Vagina (tissue), 2 donors: ENCODE results near the gene TMEM183A.

Experiments used
- CTCF ChIP-seq, 3 experiments: fragments of 450-650 bp in 2 of 3; fragments of 200-600 bp in 1 of 3; sonication (generic) in 1 of 3; IDR thresholded peaks; one replicate each; pipeline ENCODE4 v1.5.1; 2017 to 2019; ENCODE audit warnings: antibody characterized with exemption in 3 of 3, mild to moderate bottlenecking in 2 of 3, moderate library complexity in 2 of 3
- POLR2AphosphoS5 ChIP-seq, 2 donors: sonication (generic); formaldehyde crosslinking; IDR thresholded peaks; one replicate each; pipeline ENCODE4 v1.9.0; 2017; ENCODE audit warnings: antibody characterized with exemption in 2 of 2, mild to moderate bottlenecking in 2 of 2, low read depth in 1 of 2; ENCODE audit not compliant: insufficient read depth in 1 of 2

- TF ChIP-seq POLR2AphosphoS5 (IDR thresholded peaks at IDR 0.05; ENCODE audit: insufficient read depth in 1 of 2, low read depth in 1 of 2) = no peak
- TF ChIP-seq CTCF (IDR thresholded peaks at IDR 0.05) = no peak
Observed at GRCh38 chr1:203050826-203051225, 43.7 kb downstream of the TMEM183A start.
